CD14-positive monocyte (primary cell): ENCODE results near the gene LRP1B. TPM values are rescaled to one million over a fixed set of nuclear protein-coding genes. Genes with fewer than 3 reads are reported as not detected.

Experiments
- DNase-seq, 3 donors: peaks; one replicate each; pipeline ENCODE4 v3.0.0-alpha.2; 2011 to 2022
- H2AFZ ChIP-seq: 2 replicates; pipeline ENCODE4 v1.6.0; 2012; ENCODE audit warnings: mild to moderate bottlenecking, low read depth, low read length, inconsistent platforms; ENCODE audit not compliant: insufficient read depth, poor library complexity, severe bottlenecking
- H3K27ac ChIP-seq, 2 donors: 1 replicate in 1 of 2; 2 replicates in 1 of 2; pipeline ENCODE4 v1.5.1; 2012 to 2013; ENCODE audit warnings: low read length in 2 of 2, control low read depth in 1 of 2, inconsistent platforms in 1 of 2, low read depth in 1 of 2, mild to moderate bottlenecking in 1 of 2
- H3K27me3 ChIP-seq, 2 donors: one replicate each; pipeline versions ENCODE4 v1.6.0 to v1.6.1; 2011 to 2013; ENCODE audit warnings: low read length in 2 of 2; ENCODE audit not compliant: control insufficient read depth in 2 of 2, insufficient read depth in 2 of 2
- H3K36me3 ChIP-seq, 2 donors: replicated peaks in 1 of 2; 1 replicate in 1 of 2; 2 replicates in 1 of 2; pipeline versions ENCODE4 v1.5.1 to v1.6.1; 2012 to 2013; ENCODE audit warnings: low read length in 2 of 2, control low read depth in 1 of 2, inconsistent platforms in 1 of 2, mild to moderate bottlenecking in 1 of 2; ENCODE audit not compliant: insufficient read depth in 2 of 2, control insufficient read depth in 1 of 2
- H3K4me1 ChIP-seq, 2 donors: 1 replicate in 1 of 2; 2 replicates in 1 of 2; pipeline versions ENCODE4 v1.5.1 to v1.6.1; 2012 to 2013; ENCODE audit warnings: low read length in 2 of 2, control low read depth in 1 of 2, inconsistent platforms in 1 of 2, mild to moderate bottlenecking in 1 of 2, moderate library complexity in 1 of 2; ENCODE audit not compliant: insufficient read depth in 2 of 2, control insufficient read depth in 1 of 2
- H3K4me2 ChIP-seq: replicated peaks from 2 replicates; pipeline ENCODE3; 2012; ENCODE audit warnings: low read length, moderate library complexity, mild to moderate bottlenecking; ENCODE audit not compliant: poor library complexity, severe bottlenecking; ENCODE audit errors: extremely low read depth
- H3K4me3 ChIP-seq, 3 experiments: fragments of 200-600 bp in 1 of 3; sonication (generic) in 1 of 3; replicated peaks in 1 of 3; 1 replicate in 2 of 3; 2 replicates in 1 of 3; pipeline ENCODE4 v1.5.1; 2011 to 2013; ENCODE audit warnings: low read length in 3 of 3, mild to moderate bottlenecking in 3 of 3, control low read depth in 2 of 3, low read depth in 2 of 3, inconsistent platforms in 1 of 3, moderate library complexity in 1 of 3
- H3K79me2 ChIP-seq: 2 replicates; pipeline ENCODE4 v1.6.0; 2012; ENCODE audit warnings: mild to moderate bottlenecking, control low read depth, inconsistent platforms, low read length, moderate library complexity; ENCODE audit not compliant: insufficient read depth
- H3K9ac ChIP-seq: 2 replicates; pipeline ENCODE4 v1.6.0; 2017; ENCODE audit warnings: low read length, mild to moderate bottlenecking; ENCODE audit not compliant: insufficient read depth, poor library complexity, severe bottlenecking
- H3K9me3 ChIP-seq, 2 donors: replicated peaks in 1 of 2; 1 replicate in 1 of 2; 2 replicates in 1 of 2; pipeline versions ENCODE4 v1.5.1 to v1.6.1; 2012 to 2013; ENCODE audit warnings: low read length in 2 of 2, control low read depth in 1 of 2; ENCODE audit not compliant: control insufficient read depth in 1 of 2, insufficient read depth in 1 of 2
- H4K20me1 ChIP-seq: 2 replicates; pipeline ENCODE4 v1.6.0; 2012; ENCODE audit warnings: mild to moderate bottlenecking, low read length, control low read depth, moderate library complexity; ENCODE audit not compliant: insufficient read depth
- H3K27ac Mint-ChIP-seq, 7 donors: one replicate each; pipeline ENCODE4 v1.8.0; 2020; ENCODE audit warnings: mild to moderate bottlenecking in 7 of 7, mixed read lengths in 7 of 7, moderate library complexity in 6 of 7, inconsistent platforms in 2 of 7
- H3K27me3 Mint-ChIP-seq, 3 donors: one replicate each; pipeline ENCODE4 v1.8.0; 2021 to 2022; ENCODE audit warnings: low read depth in 3 of 3, mild to moderate bottlenecking in 3 of 3, mixed read lengths in 3 of 3, moderate library complexity in 3 of 3, inconsistent platforms in 1 of 3
- H3K36me3 Mint-ChIP-seq, 2 donors: one replicate each; pipeline ENCODE4 v1.8.0; 2020; ENCODE audit warnings: mixed read lengths in 2 of 2, inconsistent platforms in 1 of 2, mild to moderate bottlenecking in 1 of 2
- H3K4me1 Mint-ChIP-seq: one replicate; pipeline ENCODE4 v1.8.0; 2020; ENCODE audit warnings: mild to moderate bottlenecking, mixed read lengths
- H3K4me3 Mint-ChIP-seq, 2 donors: one replicate each; pipeline ENCODE4 v1.8.0; 2020; ENCODE audit warnings: mild to moderate bottlenecking in 2 of 2, mixed read lengths in 2 of 2, moderate library complexity in 1 of 2
- H3K9me3 Mint-ChIP-seq, 7 donors: one replicate each; pipeline ENCODE4 v1.8.0; 2020 to 2022; ENCODE audit warnings: mixed read lengths in 7 of 7, mild to moderate bottlenecking in 6 of 7, moderate library complexity in 6 of 7, inconsistent platforms in 2 of 7
- WGBS: methylation state at CpG from one replicate; pipeline ENCODE4 v1.1.5; 2013; ENCODE audit warnings: missing lambda C conversion rate; ENCODE audit not compliant: insufficient coverage; 5-methylcytosine and 5-hydroxymethylcytosine counted together
- intact Hi-C, 2 donors: fragments of 100-400 bp; cut with micrococcal nuclease; formaldehyde crosslinking; loops; one replicate each; pipeline versions ENCODE4 v1.15.0 to v1.15.1; 2023
- polyA plus RNA-seq, 3 donors: library from polyadenylated mRNA; depleted of rRNA in 1 of 3; unstranded in 2 of 3; stranded (reverse) in 1 of 3; fragments of 300-500 nt in 2 of 3; fragments of >200 nt in 1 of 3; fragmentation: Illumina TruSeq in 2 of 3; gene quantifications; 1 replicate in 2 of 3; 2 replicates in 1 of 3; pipeline ENCODE4 v1.2.3, GENCODE V29; 2012 to 2021
- TF ChIP-seq, protein P1 (sequence below): fragments of 200-600 bp; IDR thresholded peaks from one replicate; pipeline ENCODE4 v1.8.0; 2022; ENCODE audit warnings: antibody characterized with exemption, mild to moderate bottlenecking

The LRP1B gene
- polyA plus RNA-seq, 3 donors = not detected

DNA sequence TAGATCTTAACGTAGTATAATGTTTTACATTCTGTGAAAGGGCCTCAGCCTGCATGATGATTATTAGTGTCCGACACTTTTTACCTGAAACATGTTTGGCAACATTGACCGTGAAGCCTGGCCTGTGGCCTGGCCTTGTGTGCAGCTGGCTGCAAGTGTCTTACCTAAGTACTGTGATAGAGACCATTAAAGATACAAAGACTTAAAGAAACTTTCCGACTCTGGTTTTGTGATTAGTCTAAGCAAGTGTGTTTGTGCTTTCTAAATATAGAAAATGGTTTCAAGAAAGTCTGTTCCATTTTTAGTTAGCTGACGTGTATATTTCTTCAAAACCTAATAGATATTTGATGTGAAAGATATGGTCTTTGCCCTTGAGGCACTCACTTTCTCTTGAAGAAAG, 601.8 kb downstream of the LRP1B start:
- no peaks in the 10 kb centered on the region for H3K27me3 ChIP-seq
- WGBS = 60% methylated on average over 1 of the region's 5 CpGs
- no peak overlapping the region for H2AFZ ChIP-seq
- intact Hi-C loops = no loop called here
- H3K9ac ChIP-seq = no peak overlapping the region
- H3K4me3 Mint-ChIP-seq = no peak overlapping the region
- H3K36me3 ChIP-seq = no peaks in the 10 kb centered on the region
- H3K9me3 Mint-ChIP-seq = no peaks in the 10 kb centered on the region
- H3K4me1 ChIP-seq = no peaks in the 10 kb centered on the region
- no peak for DNase-seq
- no peak overlapping the region for H3K27ac Mint-ChIP-seq
- no peaks in the 10 kb centered on the region for H3K79me2 ChIP-seq
- no peaks in the 10 kb centered on the region for H4K20me1 ChIP-seq
- TF ChIP-seq, protein P1, sequence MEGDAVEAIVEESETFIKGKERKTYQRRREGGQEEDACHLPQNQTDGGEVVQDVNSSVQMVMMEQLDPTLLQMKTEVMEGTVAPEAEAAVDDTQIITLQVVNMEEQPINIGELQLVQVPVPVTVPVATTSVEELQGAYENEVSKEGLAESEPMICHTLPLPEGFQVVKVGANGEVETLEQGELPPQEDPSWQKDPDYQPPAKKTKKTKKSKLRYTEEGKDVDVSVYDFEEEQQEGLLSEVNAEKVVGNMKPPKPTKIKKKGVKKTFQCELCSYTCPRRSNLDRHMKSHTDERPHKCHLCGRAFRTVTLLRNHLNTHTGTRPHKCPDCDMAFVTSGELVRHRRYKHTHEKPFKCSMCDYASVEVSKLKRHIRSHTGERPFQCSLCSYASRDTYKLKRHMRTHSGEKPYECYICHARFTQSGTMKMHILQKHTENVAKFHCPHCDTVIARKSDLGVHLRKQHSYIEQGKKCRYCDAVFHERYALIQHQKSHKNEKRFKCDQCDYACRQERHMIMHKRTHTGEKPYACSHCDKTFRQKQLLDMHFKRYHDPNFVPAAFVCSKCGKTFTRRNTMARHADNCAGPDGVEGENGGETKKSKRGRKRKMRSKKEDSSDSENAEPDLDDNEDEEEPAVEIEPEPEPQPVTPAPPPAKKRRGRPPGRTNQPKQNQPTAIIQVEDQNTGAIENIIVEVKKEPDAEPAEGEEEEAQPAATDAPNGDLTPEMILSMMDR = no peak
- no peaks in the 10 kb centered on the region for H3K4me1 Mint-ChIP-seq
- H3K27ac ChIP-seq = no peak overlapping the region
- no peaks in the 10 kb centered on the region for H3K9me3 ChIP-seq
- H3K27me3 Mint-ChIP-seq = no peaks in the 10 kb centered on the region
- no peak overlapping the region for H3K4me3 ChIP-seq
- no peaks in the 10 kb centered on the region for H3K36me3 Mint-ChIP-seq
- no peak overlapping the region for H3K4me2 ChIP-seq

DNA sequence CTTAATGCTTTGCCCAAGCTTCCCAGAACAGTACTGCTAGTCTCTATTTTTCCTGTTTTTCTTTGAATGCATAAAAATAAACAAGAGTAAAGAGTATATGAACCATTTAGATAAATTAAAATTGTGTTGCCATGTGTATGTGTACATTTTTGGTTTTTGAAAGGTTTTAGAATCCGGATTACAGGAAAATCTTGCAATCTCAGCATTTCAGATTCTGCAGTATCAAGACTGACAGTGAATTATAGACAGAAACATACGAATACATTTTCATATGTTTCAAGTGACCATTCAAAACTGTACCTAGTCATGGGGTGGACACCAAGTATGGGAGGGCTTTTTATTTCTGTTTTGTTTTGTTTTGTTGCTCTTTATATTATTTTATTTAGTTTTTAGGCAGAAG, 604.1 kb downstream of the LRP1B start:
- no peaks in the 10 kb centered on the region for H3K9me3 ChIP-seq
- TF ChIP-seq, protein P1 = no peak
- no CpG with 5 or more reads among the region's 2 CpGs for WGBS

More for the DNA sequence above, 604.1 kb downstream of the LRP1B start:
- Histone ChIP-seq H2AFZ (no peak overlapping the region), H3K4me3 (no peak overlapping the region), H3K4me2 (no peak overlapping the region), H3K9ac (no peak overlapping the region), H3K4me1 (no peaks in the 10 kb centered on the region), H3K27ac (no peak overlapping the region), H4K20me1 (no peaks in the 10 kb centered on the region), H3K27me3 (no peaks in the 10 kb centered on the region), H3K79me2 (no peaks in the 10 kb centered on the region), H3K36me3 (no peaks in the 10 kb centered on the region)
- intact Hi-C loops = no loop called here
- Mint-ChIP-seq H3K36me3 (no peaks in the 10 kb centered on the region), H3K4me3 (no peak overlapping the region), H3K4me1 (no peaks in the 10 kb centered on the region), H3K9me3 (no peaks in the 10 kb centered on the region), H3K27me3 (no peaks in the 10 kb centered on the region), H3K27ac (no peak overlapping the region)
- no peak for DNase-seq
